ENCODE measurements around the gene ABCA10.

Gene ABCA10

GRCh38 chr17:69103557-69104233, 124.9 kb downstream of the ABCA10 start:
- DNase-seq (ENCODE audit: low read depth, low spot score): no peak

GRCh38 chr17:69098625-69099024, 130.0 kb downstream of the ABCA10 start:
- no peak for DNase-seq (ENCODE audit: low read depth, low spot score)

All from ELF-1 (cell line).